NB4 (cell line): ENCODE measurements around the gene AIP.

Source experiments
- CTCF ChIP-seq: IDR thresholded peaks from one replicate; pipeline ENCODE4 v1.5.1; 2012; ENCODE audit warnings: low read depth, low read length
- MAX ChIP-seq: IDR thresholded peaks from 2 replicates; pipeline ENCODE4 v1.6.1; 2011; ENCODE audit warnings: low read depth, low read length
- MYC ChIP-seq: IDR thresholded peaks from 2 replicates; pipeline ENCODE4 v1.6.1; 2011; ENCODE audit warnings: low read depth, low read length
- POLR2A ChIP-seq: IDR thresholded peaks from 2 replicates; pipeline ENCODE4 v1.6.1; 2011; ENCODE audit warnings: mild to moderate bottlenecking; ENCODE audit not compliant: insufficient read length; ENCODE audit errors: extremely low read depth

DNA sequence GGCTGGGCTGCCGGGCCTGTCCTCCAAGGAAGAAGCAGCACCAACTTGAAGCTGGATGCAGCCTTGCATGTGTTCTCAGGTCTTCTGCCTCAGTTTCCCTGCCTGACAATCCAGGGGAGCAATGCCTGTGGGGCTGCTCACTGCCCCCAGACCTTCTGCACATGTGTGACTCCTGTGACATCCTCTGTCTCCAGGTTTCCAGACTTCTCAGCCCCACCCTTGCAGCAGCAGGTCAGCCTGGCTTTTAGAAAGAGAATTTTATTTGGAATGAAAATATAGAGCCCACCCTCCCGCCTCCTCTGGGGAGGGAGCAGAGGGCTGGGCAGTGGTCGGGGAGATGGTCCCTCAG is 45.0 kb upstream of the AIP start:
- TF ChIP-seq POLR2A (no peak), MAX (no peak), CTCF (no peak), MYC (no peak)
